Measurements from ENCODE around the gene POLR3E. TPM values are rescaled to one million over a fixed set of nuclear protein-coding genes. Genes with fewer than 3 reads are reported as not detected.
A peak's percentile ranks its signal among the peaks of the same experiment; 100 is the strongest.

Gene POLR3E
- total RNA-seq, 1 donor from 2014 or later = 91.3 TPM

GRCh38 chr16:22373662-22374310, 76.6 kb downstream of the POLR3E start:
- H3K27ac Mint-ChIP-seq = no peak overlapping the region
- Histone ChIP-seq H4K20me1 (ENCODE audit: low read depth) (peaks cover 44% of the 10 kb centered on the region), H3K27ac (peak overlapping the region; percentile 5), H3K36me3 (no peaks in the 10 kb centered on the region), H3F3A (ENCODE audit: low read depth) (peaks cover 33% of the 10 kb centered on the region), H3K27me3 (peaks cover 30% of the 10 kb centered on the region), H2AFZ (replicated peaks) (peak overlapping the region; percentile 84), H3K9ac (no peak overlapping the region), H3K9me3 (ENCODE audit: low read depth) (no peaks in the 10 kb centered on the region), H3K4me2 (peak overlapping the region; percentile 82), H3K4me1 (peaks cover 30% of the 10 kb centered on the region), H3K79me2 (ENCODE audit: low read depth) (peaks cover 43% of the 10 kb centered on the region), H3K4me3 (peak overlapping the region; percentile 74)
- peaks cover 7% of the 10 kb centered on the region for H3K27me3 Mint-ChIP-seq (ENCODE audit: insufficient read depth, low read depth)
- TF ChIP-seq EZH2phosphoT487 (IDR thresholded peaks at IDR 0.05) (no peak), EZH2 (IDR thresholded peaks at IDR 0.05) (peak; percentile 51), CTCF (IDR thresholded peaks at IDR 0.05) (no peak)
- peaks cover 31% of the 10 kb centered on the region for H3K4me1 Mint-ChIP-seq
- H3K9me3 Mint-ChIP-seq = no peaks in the 10 kb centered on the region
- peak overlapping the region; percentile 89 for H3K4me3 Mint-ChIP-seq
- peak; percentile 77 for DNase-seq (ENCODE audit: low spot score)
- H3K36me3 Mint-ChIP-seq = no peaks in the 10 kb centered on the region

GRCh38 chr16:22374311-22375116, 77.3 kb downstream of the POLR3E start, which contains the start of gene CDR2:
Gene CDR2, minus strand, starts transcription at chr16:22374619. Its CDS starts 310 bp downstream, at chr16:22374309.
- H3K27ac ChIP-seq = peak within 1 kb of the TSS; percentile 5
- peaks cover 29% of the 10 kb centered on the region for H3K4me1 ChIP-seq
- no peaks in the 10 kb centered on the region for H3K9me3 ChIP-seq (ENCODE audit: low read depth)
- peaks cover 36% of the 10 kb centered on the region for H3K79me2 ChIP-seq (ENCODE audit: low read depth)
- no peaks in the 10 kb centered on the region for H3K36me3 ChIP-seq
- TF ChIP-seq EZH2 (IDR thresholded peaks at IDR 0.05) = no peak
- TF ChIP-seq CTCF (IDR thresholded peaks at IDR 0.05) = no peak
- TF ChIP-seq EZH2phosphoT487 (IDR thresholded peaks at IDR 0.05) = no peak
- no peaks in the 10 kb centered on the region for H3K36me3 Mint-ChIP-seq
- H3K27me3 ChIP-seq = peaks cover 30% of the 10 kb centered on the region
- peak; percentile 99 for DNase-seq (ENCODE audit: low spot score)
- peaks cover 31% of the 10 kb centered on the region for H3K4me1 Mint-ChIP-seq
- H4K20me1 ChIP-seq (ENCODE audit: low read depth) = peaks cover 37% of the 10 kb centered on the region
- H3K9me3 Mint-ChIP-seq = no peaks in the 10 kb centered on the region
- peak within 1 kb of the TSS; percentile 98 for H3K4me3 Mint-ChIP-seq
- peak within 1 kb of the TSS; percentile 97 for H2AFZ ChIP-seq (replicated peaks)
- H3K4me2 ChIP-seq = peak within 1 kb of the TSS; percentile 98
- peak within 1 kb of the TSS; percentile 2 for H3K27ac Mint-ChIP-seq
- peak within 1 kb of the TSS; percentile 74 for H3K4me3 ChIP-seq
- H3F3A ChIP-seq (ENCODE audit: low read depth) = peaks cover 33% of the 10 kb centered on the region
- H3K9ac ChIP-seq = no peak within 1 kb of the TSS
- H3K27me3 Mint-ChIP-seq (ENCODE audit: insufficient read depth, low read depth) = peaks cover 7% of the 10 kb centered on the region

GRCh38 chr16:22375117-22375962, 78.1 kb downstream of the POLR3E start:
- peak; percentile 34 for DNase-seq (ENCODE audit: low spot score)
- peak overlapping the region; percentile 2 for H3K27ac Mint-ChIP-seq
- H3K9ac ChIP-seq = no peak overlapping the region

More at GRCh38 chr16:22375117-22375962, 78.1 kb downstream of the POLR3E start:
- peaks cover 28% of the 10 kb centered on the region for H4K20me1 ChIP-seq (ENCODE audit: low read depth)
- H3K27ac ChIP-seq = no peak overlapping the region
- H3K9me3 ChIP-seq (ENCODE audit: low read depth) = no peaks in the 10 kb centered on the region
- peaks cover 21% of the 10 kb centered on the region for H3K4me1 ChIP-seq
- no peaks in the 10 kb centered on the region for H3K36me3 ChIP-seq
- Mint-ChIP-seq H3K27me3 (ENCODE audit: insufficient read depth, low read depth) (peaks cover 7% of the 10 kb centered on the region), H3K4me3 (peak overlapping the region; percentile 98), H3K9me3 (no peaks in the 10 kb centered on the region), H3K4me1 (peaks cover 28% of the 10 kb centered on the region), H3K36me3 (no peaks in the 10 kb centered on the region)
- peak overlapping the region; percentile 97 for H2AFZ ChIP-seq (replicated peaks)
- TF ChIP-seq EZH2 (IDR thresholded peaks at IDR 0.05) = no peak
- no peak for TF ChIP-seq EZH2phosphoT487 (IDR thresholded peaks at IDR 0.05)
- no peak for TF ChIP-seq CTCF (IDR thresholded peaks at IDR 0.05)
- peak overlapping the region; percentile 98 for H3K4me2 ChIP-seq
- peaks cover 30% of the 10 kb centered on the region for H3K27me3 ChIP-seq
- peak overlapping the region; percentile 74 for H3K4me3 ChIP-seq
- H3K79me2 ChIP-seq (ENCODE audit: low read depth) = peaks cover 28% of the 10 kb centered on the region
- peaks cover 26% of the 10 kb centered on the region for H3F3A ChIP-seq (ENCODE audit: low read depth)

Data from neural progenitor cell (in vitro differentiated cells).